Epithelial cell of esophagus (primary cell): ENCODE measurements around the gene SPATA21.

Experiments used
- DNase-seq: peaks from one replicate; pipeline ENCODE4 v3.0.0; 2010; ENCODE audit warnings: low read depth
- H3K4me3 ChIP-seq: 2 replicates; pipeline ENCODE4 v1.5.1; 2011; ENCODE audit warnings: mild to moderate bottlenecking, low read length, control low read depth
- CTCF ChIP-seq: IDR thresholded peaks from 2 replicates; pipeline ENCODE4 v1.5.1; 2011; ENCODE audit warnings: low read depth, mild to moderate bottlenecking, low read length, control low read depth, inconsistent platforms; ENCODE audit not compliant: insufficient read depth; ENCODE audit errors: missing control alignments

SPATA21 gene

GRCh38 chr1:16446116-16446515, 8.9 kb upstream of the SPATA21 start:
- DNase-seq, result no peak
- no peak for TF ChIP-seq CTCF
- no peak overlapping the region for H3K4me3 ChIP-seq

- DNase-seq, result no peak
- no peak for TF ChIP-seq CTCF
- H3K4me3 ChIP-seq, result no peak overlapping the region
Observed at GRCh38 chr1:16445052-16445451, 7.8 kb upstream of the SPATA21 start.

GRCh38 chr1:16443975-16444770, 6.9 kb upstream of the SPATA21 start:
- DNase-seq, result no peak
- no peak overlapping the region for H3K4me3 ChIP-seq
- no peak for TF ChIP-seq CTCF

- no peak for TF ChIP-seq CTCF
- H3K4me3 ChIP-seq, result no peak overlapping the region
- DNase-seq, result no peak
Observed at GRCh38 chr1:16442941-16443340, 5.7 kb upstream of the SPATA21 start.

- TF ChIP-seq CTCF, result no peak
- DNase-seq, result no peak
- H3K4me3 ChIP-seq, result no peak overlapping the region
Observed at GRCh38 chr1:16442265-16442664, 5.0 kb upstream of the SPATA21 start.

- TF ChIP-seq CTCF, result no peak
- DNase-seq, result peak; percentile 62
- H3K4me3 ChIP-seq, result peak overlapping the region; percentile 92
Observed at GRCh38 chr1:16441282-16441665, 4.0 kb upstream of the SPATA21 start.
